GM19351 (cell line): ENCODE data around the gene PPFIBP2.

Source experiments
- ATAC-seq: cut with Tn5 transposase; IDR thresholded peaks from one replicate; pipeline ENCODE4 v1.9.1; 2021; ENCODE audit warnings: mild to moderate bottlenecking, moderate library complexity; ENCODE audit not compliant: unreplicated experiment

The PPFIBP2 gene

DNA sequence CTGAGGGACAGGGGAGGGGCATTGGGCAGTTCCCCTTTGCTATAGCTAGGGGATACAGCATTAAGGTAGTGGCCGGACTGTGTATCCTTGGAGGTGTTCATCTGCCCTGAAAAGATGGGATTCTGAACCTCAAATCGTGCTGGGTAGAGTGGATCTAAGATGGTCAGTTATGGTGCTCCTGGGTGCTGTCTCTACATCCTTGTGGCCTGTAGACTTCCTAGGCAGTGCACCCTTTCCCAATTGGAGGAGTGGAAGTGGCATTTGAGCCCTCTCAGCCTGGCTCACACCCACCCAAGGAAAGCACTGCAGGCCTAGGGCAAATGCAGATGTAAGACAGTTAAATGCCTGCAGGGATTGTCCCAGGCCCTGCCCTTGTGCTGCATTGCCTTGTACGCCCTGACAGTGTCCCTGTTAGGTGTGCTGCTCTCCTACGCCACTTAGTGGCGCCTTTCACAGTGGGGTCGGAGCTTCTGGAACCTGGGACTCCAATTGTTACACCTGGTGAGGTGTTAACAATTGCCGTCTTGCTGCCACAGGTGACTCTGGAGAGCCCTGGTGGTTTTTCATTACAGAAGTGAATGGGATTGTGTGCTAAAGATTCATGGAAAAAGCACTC lies 35.0 kb downstream of the PPFIBP2 start:
- ATAC-seq = peak; percentile 96

DNA sequence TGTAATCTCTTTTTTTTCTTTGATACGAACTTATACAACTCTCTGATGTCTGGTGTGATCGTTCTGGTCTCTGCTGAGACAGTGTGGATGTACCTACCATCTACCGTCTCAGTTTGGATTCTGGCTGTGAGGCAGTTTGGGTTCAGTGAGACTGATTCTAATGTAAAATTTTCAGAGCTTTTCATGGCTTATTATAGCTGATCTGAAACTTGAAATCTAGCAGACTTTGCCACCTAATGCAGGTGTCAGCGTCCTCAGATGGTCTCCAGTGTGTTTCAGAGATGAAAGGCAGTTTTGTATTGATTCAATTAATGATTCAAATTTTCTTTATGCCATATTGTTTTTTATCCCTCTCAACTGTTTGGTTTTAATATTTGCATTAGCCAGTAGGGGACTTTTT lies 35.9 kb downstream of the PPFIBP2 start:
- ATAC-seq = no peak

DNA sequence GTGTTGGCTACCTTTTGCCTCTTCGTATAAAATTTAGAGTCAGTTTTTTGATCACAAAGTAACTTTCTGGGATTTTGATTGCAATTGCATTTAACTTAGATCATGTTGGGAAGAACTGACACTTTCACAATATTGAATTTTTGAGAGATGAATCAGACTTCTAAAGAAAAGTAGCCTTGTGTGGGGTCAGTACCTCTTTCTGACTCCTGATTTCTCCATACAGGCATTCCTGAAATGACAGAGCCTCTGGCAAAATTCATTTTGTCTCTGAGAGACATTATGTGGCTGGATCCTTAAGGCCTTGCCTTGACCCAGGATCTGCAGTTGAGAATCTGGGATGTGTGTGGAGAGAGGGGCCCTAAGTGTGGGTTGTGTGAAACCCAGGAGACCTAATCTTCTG lies 37.8 kb downstream of the PPFIBP2 start:
- no peak for ATAC-seq

DNA sequence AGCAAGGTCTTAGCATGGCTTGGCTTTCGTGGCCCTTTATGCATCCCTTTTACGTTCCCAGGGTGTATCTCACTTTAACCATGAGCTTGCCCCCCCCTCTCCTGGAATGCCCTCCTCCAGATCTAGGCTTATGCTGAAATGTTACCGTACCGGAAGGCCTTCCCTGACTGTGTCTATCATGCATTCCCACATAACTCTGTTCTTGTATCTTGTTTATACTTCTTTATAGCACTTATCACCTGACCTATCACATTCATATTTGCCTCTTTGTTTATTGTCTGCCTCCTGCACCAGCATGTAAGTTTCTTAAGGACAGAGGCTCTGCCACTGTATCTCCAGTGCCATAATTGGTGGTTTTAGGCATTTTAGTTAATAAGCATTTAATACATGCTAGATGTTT lies 38.9 kb downstream of the PPFIBP2 start:
- no peak for ATAC-seq

DNA sequence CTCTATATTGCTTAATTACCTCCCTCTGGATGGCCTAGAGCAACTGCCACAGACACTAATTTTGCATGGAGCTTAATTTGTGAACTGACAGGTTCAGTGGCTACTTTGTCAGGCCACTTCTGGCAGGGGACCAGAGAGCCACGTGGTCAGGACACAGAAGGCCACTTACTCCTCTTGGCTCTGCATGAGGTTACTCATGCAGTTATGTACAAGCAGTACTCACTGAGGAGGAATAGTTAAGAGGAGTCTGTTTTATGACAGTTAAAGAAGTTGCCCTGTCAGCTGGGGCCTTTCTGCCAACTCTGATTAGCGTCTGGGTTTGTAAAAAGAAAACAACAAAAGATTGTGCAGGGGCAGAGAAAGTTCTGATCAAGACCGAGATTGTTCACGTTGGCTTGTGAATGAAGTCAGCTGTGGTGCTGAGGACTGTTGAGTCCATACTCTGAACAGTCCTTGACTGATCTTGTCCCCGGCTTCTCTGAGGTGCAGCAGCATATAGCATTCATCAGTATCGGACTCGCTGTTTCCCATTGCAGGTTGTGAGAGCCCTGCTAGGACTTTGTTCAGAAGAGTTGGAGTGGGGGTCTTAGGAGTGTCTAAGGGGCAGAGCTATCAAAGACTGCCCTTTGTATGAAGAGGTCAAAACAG lies 41.4 kb downstream of the PPFIBP2 start:
- ATAC-seq = no peak

DNA sequence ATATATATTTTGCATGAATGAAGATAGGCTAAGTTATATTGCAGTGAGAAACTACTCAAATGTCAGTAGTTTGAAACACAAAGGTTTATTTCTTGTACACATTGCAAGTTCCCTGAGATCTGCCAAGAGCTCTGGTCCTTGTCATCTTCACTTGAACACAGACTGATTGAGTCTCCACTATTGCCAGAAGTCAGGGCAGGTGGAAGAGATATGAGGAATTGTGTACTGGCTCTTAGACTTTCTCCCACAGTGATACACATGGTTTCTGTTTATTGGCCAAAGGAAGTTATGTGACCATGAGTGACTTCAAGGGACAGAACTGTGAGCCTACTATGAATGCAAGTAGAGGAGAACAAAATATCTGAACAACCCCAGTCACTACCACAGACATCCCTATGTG lies 44.2 kb downstream of the PPFIBP2 start:
- ATAC-seq = no peak

DNA sequence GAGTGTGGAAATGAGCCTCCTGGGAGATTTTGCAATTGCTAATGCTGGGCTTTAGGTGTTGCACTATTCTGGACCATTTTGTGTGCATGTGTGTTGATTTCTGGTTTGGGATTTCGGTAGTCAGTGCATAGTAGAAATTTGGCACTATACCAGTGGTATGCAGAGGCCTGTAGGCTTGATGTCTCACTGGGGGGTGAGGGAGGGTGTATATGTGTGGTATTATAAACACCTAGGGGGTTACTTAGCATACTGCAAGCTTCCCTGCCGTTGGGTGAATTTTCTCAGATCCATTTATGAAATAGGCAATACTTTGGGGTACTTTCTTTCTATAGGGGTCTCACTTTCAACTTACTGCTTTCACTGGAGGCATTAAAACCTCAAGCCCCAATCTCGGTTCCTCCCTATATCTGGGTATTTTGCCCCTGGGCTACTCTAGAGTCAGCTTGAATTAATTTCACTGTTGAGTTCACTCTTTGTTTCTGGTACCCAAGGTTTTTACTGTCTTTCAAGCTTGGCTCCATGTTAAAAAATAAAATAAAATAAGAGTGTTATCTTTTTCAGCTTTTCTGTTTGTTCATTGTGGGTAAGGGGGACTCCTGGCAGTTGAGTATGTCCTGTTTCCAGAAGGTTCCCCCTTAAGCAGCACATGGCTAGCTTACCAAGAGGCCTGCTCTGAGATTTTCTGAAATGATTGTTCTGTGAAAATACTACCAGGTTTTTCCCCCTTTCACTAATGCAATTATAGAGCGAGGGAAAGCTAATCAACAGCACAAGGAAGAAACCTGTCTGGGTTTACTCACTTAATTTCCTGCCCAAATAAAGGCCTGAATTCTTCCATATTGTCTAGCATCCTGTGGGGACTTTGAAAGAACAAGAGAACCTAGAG lies 45.8 kb downstream of the PPFIBP2 start:
- ATAC-seq = peak; percentile 71

DNA sequence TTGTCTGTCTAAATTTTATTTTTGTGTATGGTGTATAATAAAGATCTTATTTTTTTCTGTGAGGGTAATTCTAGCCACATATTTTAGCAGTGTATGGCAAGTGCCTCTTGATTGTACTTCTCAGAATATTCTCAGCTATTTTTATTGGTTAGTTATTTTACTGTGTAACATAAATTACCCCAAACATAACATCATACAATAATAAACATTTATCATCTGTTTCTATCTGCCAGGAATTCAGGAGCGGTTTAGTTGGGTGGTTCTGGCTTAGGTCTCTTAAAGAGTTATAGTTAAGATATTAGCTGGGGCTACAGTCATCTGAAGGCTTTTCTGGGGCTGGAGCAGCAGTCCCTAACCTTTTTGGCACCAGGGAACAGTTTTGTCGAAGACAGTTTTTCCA lies 47.8 kb downstream of the PPFIBP2 start:
- no peak for ATAC-seq

DNA sequence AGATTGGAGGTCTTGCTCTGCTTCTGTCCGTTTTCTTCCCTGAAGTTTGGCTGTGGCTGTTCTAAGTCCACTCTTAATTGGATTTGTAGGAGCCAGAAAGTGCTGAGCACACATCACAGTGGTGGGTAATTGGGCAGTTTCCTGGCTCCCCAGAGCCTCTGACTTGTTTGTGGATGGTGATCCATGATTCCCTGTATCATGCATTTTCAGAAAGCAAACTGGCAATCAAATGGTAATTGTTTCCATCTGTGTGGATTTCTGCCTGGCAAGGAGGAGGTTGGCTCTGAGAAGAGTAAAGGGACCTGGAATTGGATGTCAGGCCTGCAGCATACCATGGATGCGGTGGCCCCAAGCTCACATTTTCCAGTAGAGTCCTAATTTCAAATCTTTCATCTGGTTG lies 49.5 kb downstream of the PPFIBP2 start:
- no peak for ATAC-seq

DNA sequence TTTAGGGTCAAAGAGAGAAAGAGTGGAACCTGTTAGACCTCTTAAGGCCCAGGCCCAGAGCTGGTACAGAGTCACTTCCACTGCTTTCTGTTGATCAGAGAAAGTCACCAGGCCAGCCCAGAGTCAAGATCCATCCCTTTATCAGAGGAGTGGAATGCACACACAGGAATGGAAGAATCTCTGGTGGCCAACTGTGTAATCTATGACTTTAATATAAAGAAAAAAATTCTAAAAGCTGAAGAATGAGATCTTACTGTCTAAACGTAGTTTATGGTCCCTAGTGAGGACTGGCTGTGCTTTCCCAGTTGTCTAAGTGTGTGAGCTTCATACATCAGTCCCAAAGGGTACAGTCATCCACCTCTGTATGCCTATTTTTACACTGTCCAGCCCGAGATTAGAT lies 51.0 kb downstream of the PPFIBP2 start:
- no peak for ATAC-seq

DNA sequence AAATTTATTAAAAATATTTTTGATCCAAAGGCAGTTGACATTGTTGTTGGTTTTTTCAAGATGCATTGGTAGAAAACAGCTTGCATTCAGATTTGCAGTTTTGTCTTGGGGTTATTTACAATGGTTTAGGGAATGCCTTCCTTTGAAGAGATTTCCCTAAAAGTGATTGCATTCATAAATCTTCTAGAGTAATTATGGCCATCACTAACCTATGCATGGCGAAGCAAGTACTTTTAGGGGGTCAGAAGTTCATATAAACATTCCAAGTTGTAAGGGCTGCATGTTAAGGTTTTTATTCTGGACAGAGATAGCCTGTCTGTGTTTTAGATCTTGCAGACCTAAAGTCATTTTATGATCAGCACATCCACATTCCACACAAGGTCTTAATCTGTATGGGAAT lies 53.5 kb downstream of the PPFIBP2 start:
- ATAC-seq = no peak

DNA sequence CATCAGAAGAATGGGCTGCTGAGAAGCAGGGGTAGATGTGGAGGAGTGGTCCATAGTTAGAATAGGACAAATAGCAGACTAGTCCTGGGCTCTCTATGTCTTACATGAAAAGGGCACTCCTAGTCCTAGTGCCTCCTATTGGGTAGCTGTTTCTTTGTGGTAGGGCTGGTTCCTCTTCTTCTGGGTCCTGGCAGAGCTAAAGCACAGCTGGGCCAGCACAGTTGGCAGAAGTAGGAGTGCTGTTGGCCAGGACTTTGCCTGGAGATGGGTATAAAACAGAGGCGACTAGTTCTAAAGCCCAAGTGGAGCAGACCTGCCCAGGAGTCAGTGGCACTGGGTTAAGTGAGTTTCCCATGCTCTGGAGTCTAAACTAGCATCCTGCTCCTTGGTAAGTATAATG lies 55.2 kb downstream of the PPFIBP2 start:
- ATAC-seq = no peak

DNA sequence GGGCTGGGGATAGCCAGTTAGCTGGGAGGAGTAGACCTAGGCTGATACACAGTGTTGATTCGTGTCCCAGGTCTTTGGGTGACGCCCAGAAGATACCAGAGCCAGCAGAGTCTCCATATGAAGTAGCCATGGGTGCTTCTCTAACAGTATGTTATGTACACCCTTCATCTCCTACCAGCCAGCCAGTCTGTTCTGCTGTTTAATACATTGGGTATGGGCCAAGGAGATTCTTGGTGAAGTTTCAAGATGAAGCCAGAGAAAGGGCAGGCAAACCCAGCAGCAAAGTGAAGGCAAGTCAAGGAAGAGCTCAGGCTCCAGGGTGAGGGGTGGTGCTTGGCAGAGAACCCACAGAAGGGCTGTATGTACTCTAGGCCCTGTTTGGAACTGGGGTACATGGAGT lies 56.4 kb downstream of the PPFIBP2 start:
- no peak for ATAC-seq

DNA sequence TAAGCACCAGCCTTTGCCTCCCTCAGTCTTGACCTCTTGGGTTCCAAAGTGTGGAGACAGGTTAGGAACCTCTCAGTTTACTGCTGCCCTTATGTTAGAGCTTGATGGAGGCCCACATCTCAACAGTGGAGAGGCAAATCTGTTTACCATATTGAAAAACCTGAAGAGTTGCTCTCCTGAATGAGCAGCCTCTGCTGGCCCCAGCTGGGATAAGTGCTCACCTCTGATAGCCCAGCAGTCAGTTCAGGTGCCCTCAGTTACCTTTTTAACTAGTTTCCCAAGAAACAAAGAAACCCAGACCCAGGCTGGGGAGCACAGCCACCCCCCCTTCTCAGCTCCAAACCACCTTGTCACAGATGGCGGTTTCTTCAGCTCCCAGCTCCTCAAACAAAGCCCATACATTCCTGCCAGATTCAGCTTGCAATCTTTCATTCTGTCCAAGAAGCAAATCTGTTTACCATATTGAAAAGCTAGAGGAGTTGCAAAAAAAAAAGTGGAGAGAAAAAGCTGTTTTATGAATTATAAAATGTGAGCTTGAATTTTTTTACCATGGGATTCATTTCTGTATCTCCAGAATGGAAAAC lies 57.2 kb downstream of the PPFIBP2 start:
- ATAC-seq = no peak

DNA sequence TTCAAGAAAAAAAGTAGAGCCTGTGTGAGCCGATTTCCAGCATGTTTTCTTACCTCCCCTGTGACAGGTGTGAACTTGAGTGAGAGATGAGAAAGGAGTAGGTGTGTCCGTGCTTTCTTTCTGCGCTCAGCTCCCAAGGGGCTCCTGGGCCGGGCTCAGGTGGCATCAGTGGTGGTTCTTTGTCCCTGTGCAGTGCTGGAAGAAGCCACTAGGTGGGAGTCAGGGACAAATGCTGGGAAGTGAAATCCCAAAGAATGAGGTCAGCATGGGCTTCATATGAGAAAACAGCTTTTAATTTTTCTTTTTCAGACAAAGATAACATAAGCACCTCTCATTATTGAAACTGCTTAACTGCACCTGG lies 57.8 kb downstream of the PPFIBP2 start:
- ATAC-seq = no peak

DNA sequence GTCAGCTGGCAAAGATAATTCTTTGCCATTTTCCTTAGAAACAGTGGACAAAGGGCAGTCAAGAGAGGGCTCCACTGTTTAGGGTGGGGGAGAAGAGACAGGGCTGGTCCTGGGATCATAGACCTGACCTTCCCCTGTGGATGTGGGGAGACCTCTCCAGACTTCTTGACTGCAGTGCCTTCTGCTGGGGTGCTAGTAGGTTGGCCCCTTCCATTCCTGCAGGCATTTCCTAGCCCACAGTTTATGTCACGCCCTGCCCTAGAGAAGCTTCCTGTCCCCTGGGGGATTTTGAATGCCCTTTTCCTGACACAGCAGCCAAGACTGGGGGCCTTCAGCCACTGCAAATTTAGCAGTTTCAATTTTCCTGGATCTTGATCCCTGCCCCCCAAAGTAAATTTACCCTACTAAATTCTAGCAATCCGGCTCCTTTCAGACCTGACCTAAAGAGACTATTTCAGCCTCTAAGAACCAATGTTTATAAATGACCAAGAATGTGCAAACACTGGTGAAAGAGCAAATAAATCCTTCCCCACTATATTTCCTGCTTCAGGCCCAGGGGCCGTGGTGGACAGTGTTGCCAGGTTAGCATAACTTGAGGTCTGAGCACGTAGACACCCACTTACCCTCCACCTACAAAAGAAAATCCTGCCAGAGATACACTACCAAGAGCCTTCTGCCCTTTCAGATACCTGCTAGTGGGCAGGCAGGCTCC lies 58.4 kb downstream of the PPFIBP2 start:
- ATAC-seq = no peak

DNA sequence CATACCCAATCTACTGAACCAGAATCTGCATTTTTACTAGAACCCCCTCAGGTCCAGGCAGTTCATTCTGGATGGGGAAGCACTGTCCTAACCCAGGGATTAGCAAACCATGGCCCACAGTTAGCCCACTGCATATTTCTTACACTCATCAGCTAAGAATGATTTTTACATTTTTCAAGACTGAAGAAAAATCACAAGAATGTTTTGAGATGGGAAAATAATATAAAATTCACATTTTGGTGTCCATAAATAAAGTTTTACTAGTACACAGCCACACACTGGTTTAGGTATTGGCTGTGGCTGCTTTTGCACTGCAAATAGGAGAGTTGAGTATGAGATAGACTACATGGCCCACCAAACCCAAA lies 59.4 kb downstream of the PPFIBP2 start:
- no peak for ATAC-seq

DNA sequence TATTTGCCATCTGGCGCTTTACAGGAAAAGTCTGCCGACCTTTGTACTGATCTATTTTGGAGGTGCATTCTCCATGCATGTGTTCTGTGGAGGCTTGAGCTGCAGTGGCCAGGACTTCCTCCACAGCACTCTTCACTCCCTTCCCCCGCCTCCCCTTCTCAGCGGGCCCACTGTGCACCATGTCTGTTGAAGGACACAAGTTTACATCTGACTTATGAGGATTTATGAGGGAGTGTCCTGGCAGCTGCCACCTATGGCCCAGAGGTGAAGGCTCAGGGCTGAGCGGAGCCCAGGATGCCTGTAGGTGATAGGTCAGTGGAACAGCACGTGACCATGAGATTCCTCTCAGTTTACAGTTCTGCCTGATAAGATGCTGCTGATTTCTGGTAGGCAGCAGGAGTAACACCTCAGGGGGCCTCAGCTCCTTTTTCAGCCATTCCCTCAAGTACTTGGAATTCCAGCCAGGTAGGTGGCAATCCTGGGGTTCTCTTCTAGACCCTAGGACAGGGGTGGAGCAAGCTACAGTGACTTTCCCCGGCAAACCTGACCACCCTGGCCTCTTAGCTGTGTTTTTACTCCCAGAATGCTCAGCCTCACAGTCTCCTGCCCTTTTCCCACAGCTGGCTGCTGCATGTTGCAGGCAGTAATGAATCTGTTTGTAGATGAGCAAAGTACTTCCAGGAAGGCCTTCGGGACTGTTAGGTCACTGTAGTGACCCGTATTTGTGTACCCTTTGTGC lies 59.9 kb downstream of the PPFIBP2 start:
- ATAC-seq = no peak

DNA sequence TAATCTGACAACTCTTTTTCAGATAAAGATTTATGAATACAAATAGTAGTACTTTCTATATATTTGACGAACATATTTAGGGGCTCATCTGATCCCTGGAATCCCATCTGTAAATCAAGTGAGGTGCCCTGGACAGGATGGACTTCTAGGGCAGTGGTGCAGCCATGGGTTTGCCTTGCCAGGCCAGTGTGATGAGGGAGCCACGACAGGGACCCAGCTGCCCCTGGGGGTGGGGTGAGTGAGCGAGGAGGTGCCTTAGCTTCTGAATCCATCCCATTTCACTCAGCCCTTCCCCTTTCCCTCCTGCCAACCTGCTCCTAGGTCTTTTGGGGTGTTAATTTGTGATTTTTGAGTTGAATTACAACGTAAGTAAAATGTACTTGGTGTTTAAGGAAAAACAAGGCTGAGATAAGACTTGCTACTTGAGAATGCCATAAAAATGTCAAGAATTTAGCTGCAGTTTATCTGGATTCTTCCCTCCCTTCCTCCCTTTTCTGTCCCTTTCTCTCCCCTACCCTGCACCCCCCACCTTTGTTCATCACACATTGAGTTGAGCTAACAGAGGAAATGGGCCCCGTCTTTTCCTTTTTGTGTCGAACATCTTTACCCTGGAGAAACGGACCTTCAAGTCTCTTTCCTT lies 60.8 kb downstream of the PPFIBP2 start:
- ATAC-seq = no peak
